Measurements from ENCODE around the gene ZBED1.

DNA sequence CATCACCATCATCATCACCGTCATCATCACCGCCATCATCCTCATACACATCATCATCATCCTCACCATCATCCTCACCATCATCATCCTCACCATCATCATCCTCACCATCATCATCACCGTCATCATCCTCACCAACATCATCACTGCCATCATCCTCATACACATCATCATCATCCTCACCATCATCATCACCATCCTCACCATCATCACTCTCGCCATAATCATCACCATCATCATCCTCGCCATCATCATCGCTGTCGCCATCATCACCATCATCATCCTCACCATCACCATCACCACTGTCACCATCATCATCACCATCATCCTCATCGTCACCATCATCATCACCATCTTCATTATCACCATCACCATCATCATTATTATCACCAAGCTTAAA, 19.8 kb upstream of the ZBED1 start:
- TF ChIP-seq CTCF (IDR thresholded peaks at IDR 0.05) (no peak), POLR2A (IDR thresholded peaks at IDR 0.05) (no peak)
